Kidney epithelial cell (primary cell): Measurements from ENCODE around the gene TMOD1. TPM values are rescaled to one million over a fixed set of nuclear protein-coding genes. Genes with fewer than 3 reads are reported as not detected.
"Not testable (repeated sequence)": the region's sequence is repeated elsewhere in the genome, so short reads cannot be mapped to it uniquely, and the experiment has no call there.

Experiments
- DNase-seq: peaks from one replicate; pipeline ENCODE4 v3.0.0-alpha.2; 2010; ENCODE audit warnings: low read depth
- H3K27me3 ChIP-seq: 2 replicates; pipeline ENCODE4 v1.6.0; 2011; ENCODE audit warnings: low read length; ENCODE audit not compliant: control insufficient read depth, insufficient read depth
- H3K36me3 ChIP-seq: 2 replicates; pipeline ENCODE4 v1.5.1; 2011; ENCODE audit warnings: low read length; ENCODE audit not compliant: control insufficient read depth, insufficient read depth
- H3K4me3 ChIP-seq: 2 replicates; pipeline ENCODE4 v1.5.1; 2011; ENCODE audit warnings: low read depth, mild to moderate bottlenecking, control low read depth, low read length
- CTCF ChIP-seq: IDR thresholded peaks from 2 replicates; pipeline ENCODE4 v1.5.1; 2011; ENCODE audit warnings: mild to moderate bottlenecking, moderate library complexity, low read length, control low read depth, inconsistent platforms; ENCODE audit not compliant: insufficient read depth, poor library complexity, severe bottlenecking
- total RNA-seq: library from RNA; depleted of rRNA; stranded (reverse); fragments of >200 nt; gene quantifications from 2 replicates; pipeline ENCODE4 v1.2.3, GENCODE V29; 2015

TMOD1 gene
- 0.08 and 0.14 TPM in 2 replicates for total RNA-seq

- Histone ChIP-seq H3K36me3 (no peaks in the 10 kb centered on the region), H3K27me3 (peaks cover 34% of the 10 kb centered on the region), H3K4me3 (peak within 1 kb of the TSS; percentile 45)
- no peak for DNase-seq
- no peak for TF ChIP-seq CTCF
Observed at GRCh38 chr9:97501177-97501971, at the start of gene TMOD1. Gene TMOD1, plus strand, starts transcription at chr9:97501666. Its CDS starts 22,523 bp downstream, at chr9:97524189.

- not testable (repeated sequence) for H3K27me3 ChIP-seq, DNase-seq, H3K36me3 ChIP-seq, H3K4me3 ChIP-seq
Observed at GRCh38 chr9:97453573-97453972, 47.9 kb upstream of the TMOD1 start.

- H3K36me3 ChIP-seq, H3K4me3 ChIP-seq, H3K27me3 ChIP-seq, DNase-seq: not testable (repeated sequence)
Observed at GRCh38 chr9:97456841-97457240, 44.6 kb upstream of the TMOD1 start.

GRCh38 chr9:97459326-97459725, 42.1 kb upstream of the TMOD1 start:
- TF ChIP-seq CTCF, result no peak
- DNase-seq, result no peak

GRCh38 chr9:97462159-97462558, 39.3 kb upstream of the TMOD1 start:
- no peak for DNase-seq
- no peaks in the 10 kb centered on the region for H3K36me3 ChIP-seq
- no peak for TF ChIP-seq CTCF
- H3K27me3 ChIP-seq, result no peaks in the 10 kb centered on the region
- H3K4me3 ChIP-seq, result no peak overlapping the region

More at GRCh38 chr9:97459326-97459725, 42.1 kb upstream of the TMOD1 start:
- Histone ChIP-seq H3K36me3 (no peaks in the 10 kb centered on the region), H3K4me3 (no peak overlapping the region), H3K27me3 (no peaks in the 10 kb centered on the region)

GRCh38 chr9:97462914-97463313, 38.6 kb upstream of the TMOD1 start:
- H3K36me3 ChIP-seq, result no peaks in the 10 kb centered on the region
- no peak for TF ChIP-seq CTCF
- no peak overlapping the region for H3K4me3 ChIP-seq
- H3K27me3 ChIP-seq, result no peaks in the 10 kb centered on the region
- DNase-seq, result no peak
